Measurements from ENCODE around the gene LAMC3.
"Not testable (repeated sequence)": the region's sequence is repeated elsewhere in the genome, so short reads cannot be mapped to it uniquely, and the experiment has no call there.

LAMC3 gene

GRCh38 chr9:131031005-131031641, 22.1 kb downstream of the LAMC3 start:
- no peak for DNase-seq

- DNase-seq, result no peak
These were observed 22.6 kb downstream of the LAMC3 start for GRCh38 chr9:131031642-131032005.

- no peak for DNase-seq
These were observed 23.4 kb downstream of the LAMC3 start for GRCh38 chr9:131032384-131032783.

GRCh38 chr9:131033269-131034224, 24.6 kb downstream of the LAMC3 start:
- no peak for DNase-seq

GRCh38 chr9:131034268-131034667, 25.3 kb downstream of the LAMC3 start:
- no peak for DNase-seq

GRCh38 chr9:131034749-131035148, 25.8 kb downstream of the LAMC3 start:
- not testable (repeated sequence) for DNase-seq

- no peak for DNase-seq
These were observed 26.6 kb downstream of the LAMC3 start for GRCh38 chr9:131035548-131035947.

GRCh38 chr9:131036071-131036470, 27.1 kb downstream of the LAMC3 start:
- no peak for DNase-seq

- DNase-seq, result no peak
These were observed 27.8 kb downstream of the LAMC3 start for GRCh38 chr9:131036529-131037334.

- DNase-seq, result no peak
These were observed 28.6 kb downstream of the LAMC3 start for GRCh38 chr9:131037335-131038255.

GRCh38 chr9:131038256-131039128, 29.5 kb downstream of the LAMC3 start:
- DNase-seq, result no peak

- DNase-seq, result no peak
These were observed 30.4 kb downstream of the LAMC3 start for GRCh38 chr9:131039129-131039954.

GRCh38 chr9:131042666-131043065, 33.7 kb downstream of the LAMC3 start:
- no peak for DNase-seq

- no peak for DNase-seq
These were observed 34.1 kb downstream of the LAMC3 start for GRCh38 chr9:131043087-131043486.

- DNase-seq, result no peak
These were observed 34.7 kb downstream of the LAMC3 start for GRCh38 chr9:131043646-131044045.

GRCh38 chr9:131045300-131046092, 36.5 kb downstream of the LAMC3 start:
- DNase-seq, result no peak

- DNase-seq, result no peak
These were observed 37.1 kb downstream of the LAMC3 start for GRCh38 chr9:131046093-131046380.

- DNase-seq, result peak in 1 of 2 experiments; percentile 62
These were observed 37.7 kb downstream of the LAMC3 start for GRCh38 chr9:131046581-131047202.

GRCh38 chr9:131048332-131048731, 39.4 kb downstream of the LAMC3 start:
- DNase-seq, result no peak
